ENCODE measurements around the gene KCNMA1.

Gene KCNMA1

GRCh38 chr10:77386838-77387237 lies 250.8 kb downstream of the KCNMA1 start:
- ATAC-seq: no peak

GRCh38 chr10:77386365-77386764 lies 251.2 kb downstream of the KCNMA1 start:
- no peak for ATAC-seq

GRCh38 chr10:77385315-77385714 lies 252.3 kb downstream of the KCNMA1 start:
- ATAC-seq: no peak

- ATAC-seq: no peak
These were observed 253.6 kb downstream of the KCNMA1 start for GRCh38 chr10:77383861-77384553.

- no peak for ATAC-seq
These were observed 255.9 kb downstream of the KCNMA1 start for GRCh38 chr10:77381750-77382149.

- no peak for ATAC-seq
These were observed 256.9 kb downstream of the KCNMA1 start for GRCh38 chr10:77380723-77381122.

- ATAC-seq: no peak
These were observed 257.4 kb downstream of the KCNMA1 start for GRCh38 chr10:77380191-77380590.

GRCh38 chr10:77378366-77379349 lies 258.9 kb downstream of the KCNMA1 start:
- no peak for ATAC-seq

- no peak for ATAC-seq
These were observed 259.8 kb downstream of the KCNMA1 start for GRCh38 chr10:77377678-77378352.

GRCh38 chr10:77377034-77377433 lies 260.6 kb downstream of the KCNMA1 start:
- no peak for ATAC-seq

GRCh38 chr10:77374189-77374656 lies 263.4 kb downstream of the KCNMA1 start:
- no peak for ATAC-seq

- no peak for ATAC-seq
These were observed 265.5 kb downstream of the KCNMA1 start for GRCh38 chr10:77371848-77372799.

GRCh38 chr10:77371421-77371820 lies 266.2 kb downstream of the KCNMA1 start:
- ATAC-seq: no peak

- ATAC-seq: no peak
These were observed 269.6 kb downstream of the KCNMA1 start for GRCh38 chr10:77368006-77368405.

- no peak for ATAC-seq
These were observed 274.4 kb downstream of the KCNMA1 start for GRCh38 chr10:77363210-77363609.

- no peak for ATAC-seq
These were observed 275.8 kb downstream of the KCNMA1 start for GRCh38 chr10:77361831-77362230.

- ATAC-seq: no peak
These were observed 276.2 kb downstream of the KCNMA1 start for GRCh38 chr10:77361426-77361825.

GRCh38 chr10:77360835-77361234 lies 276.8 kb downstream of the KCNMA1 start:
- ATAC-seq: no peak

GRCh38 chr10:77359950-77360520 lies 277.6 kb downstream of the KCNMA1 start:
- no peak for ATAC-seq

GRCh38 chr10:77359287-77359691 lies 278.3 kb downstream of the KCNMA1 start:
- ATAC-seq: no peak

- ATAC-seq: no peak
These were observed 279.0 kb downstream of the KCNMA1 start for GRCh38 chr10:77358656-77359055.

All from activated CD4-positive, CD25-positive, alpha-beta regulatory T cell treated with anti-CD3 and anti-CD28 coated beads, Interleukin-2, amount 50 U/mL, for 24 hours (primary cell).